Small intestine (tissue), 16 donors: ENCODE results near the gene CTNNAL1. TPM values are rescaled to one million over a fixed set of nuclear protein-coding genes. Genes with fewer than 3 reads are reported as not detected.
"Not testable (repeated sequence)": the region's sequence is repeated elsewhere in the genome, so short reads cannot be mapped to it uniquely, and the experiment has no call there.

Experiments used
- DNase-seq, 2 donors: peaks; one replicate each; pipeline versions ENCODE4 v3.0.0 to v3.0.0-alpha.2; 2013
- FAIRE-seq: peaks from 2 replicates; lab custom pipeline; 2012; peaks lifted over from hg19 to GRCh38; lab: Jason Lieb, UNC
- H3K27ac ChIP-seq, 3 donors: one replicate each; pipeline ENCODE4 v1.5.1; 2013; ENCODE audit warnings: low read length in 2 of 3, mild to moderate bottlenecking in 2 of 3, control low read depth in 1 of 3, inconsistent platforms in 1 of 3, low read depth in 1 of 3, moderate library complexity in 1 of 3
- H3K27me3 ChIP-seq, 3 donors: one replicate each; pipeline ENCODE4 v1.6.1; 2013; ENCODE audit warnings: low read length in 3 of 3, inconsistent platforms in 1 of 3; ENCODE audit not compliant: control insufficient read depth in 3 of 3, insufficient read depth in 3 of 3
- H3K36me3 ChIP-seq, 3 donors: one replicate each; pipeline ENCODE4 v1.6.1; 2013; ENCODE audit warnings: low read length in 3 of 3, inconsistent platforms in 1 of 3, low read depth in 1 of 3, mild to moderate bottlenecking in 1 of 3, moderate library complexity in 1 of 3; ENCODE audit not compliant: control insufficient read depth in 3 of 3, insufficient read depth in 2 of 3
- H3K4me1 ChIP-seq, 3 donors: one replicate each; pipeline ENCODE4 v1.6.1; 2013; ENCODE audit warnings: low read length in 2 of 3, inconsistent platforms in 1 of 3, low read depth in 1 of 3, mild to moderate bottlenecking in 1 of 3, moderate library complexity in 1 of 3; ENCODE audit not compliant: control insufficient read depth in 3 of 3, insufficient read depth in 2 of 3
- H3K4me3 ChIP-seq, 3 donors: one replicate each; pipeline ENCODE4 v1.5.1; 2013; ENCODE audit warnings: low read length in 3 of 3, control low read depth in 1 of 3, inconsistent platforms in 1 of 3, low read depth in 1 of 3, mild to moderate bottlenecking in 1 of 3, moderate library complexity in 1 of 3
- H3K9me3 ChIP-seq, 2 donors: one replicate each; pipeline ENCODE4 v1.6.1; 2013; ENCODE audit warnings: low read depth in 1 of 2, low read length in 1 of 2; ENCODE audit not compliant: control insufficient read depth in 2 of 2, insufficient read depth in 1 of 2
- WGBS, 3 donors: extraction: QIAGEN DNeasy Blood & Tissue Kit; methylation state at CpG; one replicate each; pipeline ENCODE4 v1.1.7; 2013; 5-methylcytosine and 5-hydroxymethylcytosine counted together
- long read RNA-seq, 10 donors: transcript quantifications; one replicate each; lab custom pipeline, GENCODE V29; 2026
- polyA plus RNA-seq, 4 donors: library from polyadenylated mRNA; stranded (reverse) in 3 of 4; unstranded in 1 of 4; fragments of 200-250 nt in 3 of 4; fragments of 120-200 nt in 1 of 4; gene quantifications; one replicate each; pipeline versions ENCODE4 v1.2.1 to v1.2.3, GENCODE V29; 2013
- donor health status: healthy with polysubstance abuse.
- donor health status: control.
- donor health status: control.
- donor health status: Bipolar disorder and iron deficiency.
- donor health status: healthy.

CTNNAL1 gene
- 10 to 100 TPM in 3 of 4 donors, 1 to 10 TPM in 1; 7.8 to 26.6 (median 20.8) TPM for polyA plus RNA-seq
- long read RNA-seq, donor 1, partial matches to known transcripts, result 8 of 12 reads
- long read RNA-seq, donor 1, other reads (novel, unspliced or antisense), result 0 of 12 reads
- long read RNA-seq, donor 2, result 0 reads
- long read RNA-seq, donor 3, result 0 reads
- long read RNA-seq, donor 4, result 0 reads
- long read RNA-seq, donor 5, partial matches to known transcripts, result 0 of 1 reads
- long read RNA-seq, donor 5, other reads (novel, unspliced or antisense), result 0 of 1 reads
- long read RNA-seq, donor 6, partial matches to known transcripts, result 0 of 1 reads
- long read RNA-seq, donor 6, other reads (novel, unspliced or antisense), result 0 of 1 reads
- long read RNA-seq, donor 7, transcript CTNNAL1-201 (19 exons, 2,490 nt), result major isoform, 8 of 33 reads
- long read RNA-seq, donor 7, partial matches to known transcripts, result 25 of 33 reads
- long read RNA-seq, donor 7, other reads (novel, unspliced or antisense), result 0 of 33 reads
- long read RNA-seq, donor 8, result 0 reads
- long read RNA-seq, donor 9, partial matches to known transcripts, result 0 of 1 reads
- long read RNA-seq, donor 9, other reads (novel, unspliced or antisense), result 0 of 1 reads
- long read RNA-seq, donor 10, partial matches to known transcripts, result 0 of 1 reads
- long read RNA-seq, donor 10, other reads (novel, unspliced or antisense), result 0 of 1 reads

GRCh38 chr9:109012876-109013678 lies at the start of gene CTNNAL1:
CTNNAL1 (minus strand) TSS chr9:109013499; CDS start chr9:109013442, 57 bp downstream.
- Histone ChIP-seq H3K36me3 (peaks cover 0 to 3% (median 0%) of the 10 kb centered on the region in 3 donors), H3K9me3 (peaks cover 0 to 2% of the 10 kb centered on the region in 2 donors), H3K27ac (peak within 1 kb of the TSS; percentile 44 to 89 (median 79)), H3K4me1 (peaks cover 0 to 21% (median 3%) of the 10 kb centered on the region in 3 donors), H3K4me3 (peak within 1 kb of the TSS; percentile 64 to 87 (median 72)), H3K27me3 (no peaks in the 10 kb centered on the region)
- 0 to 1% (median 0%) methylated on average over 44 to 99 of the region's 99 CpGs for WGBS, 3 donors
- FAIRE-seq, result no peak
- DNase-seq, result peak; percentile 83 to 94

- DNase-seq, result no peak
- H3K9me3 ChIP-seq, result no peaks in the 10 kb centered on the region
- H3K4me1 ChIP-seq, result peaks cover 0 to 9% (median 0%) of the 10 kb centered on the region in 3 donors
- H3K36me3 ChIP-seq, result peaks cover 6 to 51% (median 14%) of the 10 kb centered on the region in 3 donors
- no peak overlapping the region for H3K4me3 ChIP-seq
- 93 to 96% (median 94%) methylated on average over 6 of the region's 6 CpGs for WGBS, 3 donors
- H3K27me3 ChIP-seq, result no peaks in the 10 kb centered on the region
- H3K27ac ChIP-seq, result no peak overlapping the region
- FAIRE-seq, result no peak
These were observed 49.2 kb upstream of the CTNNAL1 start for GRCh38 chr9:109062543-109062942.

GRCh38 chr9:109060191-109060590 lies 46.9 kb upstream of the CTNNAL1 start:
- Histone ChIP-seq H3K27ac (no peak overlapping the region), H3K4me1 (peaks cover 0 to 9% (median 0%) of the 10 kb centered on the region in 3 donors), H3K9me3 (no peaks in the 10 kb centered on the region), H3K27me3 (no peaks in the 10 kb centered on the region), H3K4me3 (no peak overlapping the region), H3K36me3 (peaks cover 7 to 57% (median 17%) of the 10 kb centered on the region in 3 donors)
- 26 to 65% (median 26%) methylated on average over 3 of the region's 3 CpGs for WGBS, 3 donors
- FAIRE-seq, result no peak
- DNase-seq, result peak; percentile 37 to 66

- not testable (repeated sequence) for DNase-seq, H3K9me3 ChIP-seq, H3K4me3 ChIP-seq, H3K27ac ChIP-seq, H3K4me1 ChIP-seq, H3K27me3 ChIP-seq, FAIRE-seq
- peaks cover 6 to 54% (median 21%) of the 10 kb centered on the region in 3 donors for H3K36me3 ChIP-seq
- 93 to 99% (median 97%) methylated on average over 4 of the region's 4 CpGs for WGBS, 3 donors
These were observed 39.8 kb upstream of the CTNNAL1 start for GRCh38 chr9:109053121-109053520.

GRCh38 chr9:109052416-109052815 lies 39.1 kb upstream of the CTNNAL1 start:
- DNase-seq, result no peak
- no peaks in the 10 kb centered on the region for H3K27me3 ChIP-seq
- peaks cover 8 to 51% (median 25%) of the 10 kb centered on the region in 3 donors for H3K36me3 ChIP-seq
- no peak overlapping the region for H3K27ac ChIP-seq
- WGBS, 3 donors, result 80 to 85% (median 82%) methylated on average over 2 of the region's 2 CpGs
- no peaks in the 10 kb centered on the region for H3K9me3 ChIP-seq
- no peak for FAIRE-seq
- H3K4me3 ChIP-seq, result no peak overlapping the region
- no peaks in the 10 kb centered on the region for H3K4me1 ChIP-seq

- Histone ChIP-seq H3K27ac (no peak overlapping the region), H3K9me3 (no peaks in the 10 kb centered on the region), H3K4me3 (no peak overlapping the region), H3K36me3 (peaks cover 8 to 45% (median 24%) of the 10 kb centered on the region in 3 donors), H3K4me1 (no peaks in the 10 kb centered on the region), H3K27me3 (no peaks in the 10 kb centered on the region)
- FAIRE-seq, result no peak
- no peak for DNase-seq
- WGBS, 3 donors, result 80 to 94% (median 82%) methylated on average over 1 of the region's 1 CpG
These were observed 38.4 kb upstream of the CTNNAL1 start for GRCh38 chr9:109051733-109052132.

GRCh38 chr9:109050444-109050843 lies 37.1 kb upstream of the CTNNAL1 start:
- Histone ChIP-seq H3K27ac (no peak overlapping the region), H3K27me3 (no peaks in the 10 kb centered on the region), H3K36me3 (peaks cover 7 to 38% (median 26%) of the 10 kb centered on the region in 3 donors), H3K4me3 (no peak overlapping the region), H3K9me3 (no peaks in the 10 kb centered on the region), H3K4me1 (no peaks in the 10 kb centered on the region)
- DNase-seq (no peak), FAIRE-seq (no peak)
- WGBS, 3 donors, result 79 to 83% (median 82%) methylated on average over 7 of the region's 7 CpGs

- FAIRE-seq, result no peak
- peaks cover 9 to 40% (median 26%) of the 10 kb centered on the region in 3 donors for H3K36me3 ChIP-seq
- no peak for DNase-seq
- no peak overlapping the region for H3K4me3 ChIP-seq
- no peaks in the 10 kb centered on the region for H3K4me1 ChIP-seq
- no peaks in the 10 kb centered on the region for H3K27me3 ChIP-seq
- H3K9me3 ChIP-seq, result no peaks in the 10 kb centered on the region
- no peak overlapping the region for H3K27ac ChIP-seq
- 84 to 93% (median 86%) methylated on average over 3 of the region's 3 CpGs for WGBS, 3 donors
These were observed 35.5 kb upstream of the CTNNAL1 start for GRCh38 chr9:109048822-109049221.
